ENCODE data around the gene SMIM20.

The SMIM20 gene

DNA sequence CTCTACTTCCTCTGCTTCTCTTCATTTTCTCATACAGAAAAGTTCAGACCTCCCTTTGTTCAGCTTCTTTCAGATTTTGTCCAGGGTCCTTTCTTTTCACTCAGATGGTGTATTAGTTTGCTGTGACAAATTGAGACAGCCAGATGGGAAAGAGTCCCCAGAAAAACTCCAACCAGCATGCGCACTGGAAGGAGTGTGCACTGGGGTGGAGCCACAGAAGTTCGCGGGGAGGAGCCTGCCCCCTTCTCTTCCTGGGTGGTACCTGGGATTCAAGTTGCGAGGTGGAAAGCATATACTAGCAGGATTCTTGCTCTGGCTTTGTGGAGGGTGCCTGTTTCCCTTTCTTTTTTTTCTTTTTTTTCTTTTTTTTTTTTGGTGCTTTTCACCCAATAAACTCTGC, 51.6 kb downstream of the SMIM20 start:
- no peak for DNase-seq

GRCh38 chr4:25966171-25966570, 52.2 kb downstream of the SMIM20 start:
- no peak for DNase-seq

DNA sequence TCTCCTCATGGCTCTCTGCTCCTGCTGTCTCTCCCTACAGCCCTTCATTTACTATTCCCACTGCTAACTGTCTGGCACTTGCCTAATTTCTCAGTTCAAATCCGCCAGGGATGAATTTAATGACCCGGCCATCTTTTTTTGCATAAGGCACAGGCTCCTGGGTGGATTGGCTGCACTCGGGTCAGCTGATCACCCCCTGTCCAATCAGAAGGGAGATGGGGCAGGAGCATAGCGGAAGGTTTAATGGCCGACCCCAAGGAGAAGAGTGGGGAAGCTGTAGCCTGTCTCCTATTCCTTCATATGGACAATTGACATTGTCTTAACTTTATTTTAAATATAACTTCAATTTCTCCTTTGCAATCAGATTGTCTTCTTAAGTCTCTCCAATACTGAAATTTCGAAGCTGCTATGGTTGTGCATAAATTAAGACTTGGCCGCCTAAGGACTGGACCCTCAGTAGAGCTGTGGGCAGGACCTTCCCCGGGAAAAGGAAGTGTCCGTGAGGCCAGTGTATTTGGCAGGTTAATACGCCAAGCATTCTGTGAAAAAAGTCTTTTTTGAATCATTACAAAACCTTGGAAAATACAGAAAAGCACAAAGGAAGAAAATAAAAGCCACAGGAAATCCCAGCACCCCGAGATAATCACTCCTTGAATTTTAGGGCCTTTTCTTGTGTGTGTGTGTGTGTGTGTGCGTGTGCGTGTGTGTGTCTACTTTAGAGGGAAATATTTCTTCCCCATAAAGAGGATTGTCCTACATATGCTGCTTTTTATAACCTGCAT, 55.5 kb downstream of the SMIM20 start:
- no peak for DNase-seq

DNA sequence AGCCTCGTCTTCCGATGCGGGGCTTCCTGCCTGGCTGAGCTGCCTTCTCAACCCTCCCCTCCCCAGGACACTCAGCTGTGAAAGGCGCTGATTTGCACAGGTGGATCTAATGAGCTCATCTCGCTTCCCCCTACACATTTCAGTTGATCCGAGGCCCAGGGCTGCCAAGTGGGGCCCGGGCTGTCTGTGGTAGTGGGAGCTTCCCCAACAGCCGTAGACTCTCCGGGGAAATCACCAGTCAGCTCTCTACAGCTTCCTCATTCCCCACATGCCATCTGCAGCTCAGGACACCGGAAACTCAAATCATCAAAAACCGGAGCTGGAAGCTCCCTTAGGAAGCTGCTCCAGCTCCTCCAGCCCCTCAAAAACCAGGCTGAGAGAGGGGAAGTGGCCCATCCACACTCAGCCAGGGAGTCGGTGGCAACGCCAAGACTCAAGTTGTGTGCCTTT, 56.2 kb downstream of the SMIM20 start:
- peak; percentile 65 for DNase-seq

DNA sequence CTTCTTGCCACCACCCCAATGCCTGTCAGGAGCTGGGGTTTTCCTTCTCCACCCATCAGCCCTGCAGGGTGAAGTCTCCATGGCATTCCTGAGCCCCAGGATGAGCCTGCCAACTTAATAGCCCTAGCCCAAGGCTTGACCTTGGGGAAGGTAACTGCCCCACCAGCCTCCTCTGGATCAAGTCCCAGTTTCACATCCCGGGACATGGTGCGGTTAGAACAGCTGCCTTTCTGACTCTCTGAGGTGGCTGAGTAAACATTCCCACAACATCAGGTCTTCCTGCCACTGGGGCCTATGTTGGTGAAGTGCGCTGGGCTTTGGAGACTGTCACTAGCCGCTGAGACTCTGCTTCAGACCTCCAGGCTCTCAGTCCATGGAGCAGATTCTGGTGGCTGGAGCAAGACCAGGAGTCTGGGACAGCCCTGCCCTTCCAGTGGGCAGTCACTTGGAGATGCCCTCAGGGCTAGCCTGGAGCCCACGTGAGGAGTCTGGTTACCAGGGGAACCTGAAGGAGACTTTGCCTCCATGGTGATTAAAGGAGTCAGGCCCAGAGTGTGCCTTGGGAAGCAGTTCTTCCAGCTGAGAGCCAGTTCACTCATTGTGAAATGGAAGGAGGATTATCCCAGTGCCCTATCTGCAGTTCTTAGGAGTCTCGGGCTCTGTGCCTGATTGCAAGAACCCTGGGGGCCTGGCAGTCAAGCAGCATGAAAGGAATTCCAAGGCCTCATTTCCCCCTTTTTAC, 56.8 kb downstream of the SMIM20 start:
- no peak for DNase-seq

DNA sequence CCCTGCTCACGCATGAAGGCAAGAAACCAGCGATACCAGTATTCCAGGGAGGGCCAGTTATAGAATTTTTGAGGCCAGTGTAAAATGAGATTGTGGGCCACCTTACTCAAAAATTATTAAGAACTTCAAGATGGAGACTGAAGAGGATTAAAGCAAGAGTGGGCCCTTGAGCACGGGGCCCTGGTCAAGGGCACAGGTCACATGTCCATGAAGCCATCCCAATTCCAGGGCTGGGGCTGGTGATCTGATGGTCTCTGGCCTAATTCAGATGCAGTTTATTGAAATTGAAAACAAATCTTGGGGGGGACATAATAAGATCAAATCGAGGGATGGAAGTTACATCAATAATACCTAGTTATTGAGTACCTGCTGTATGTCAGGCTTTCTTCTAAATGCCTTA, 58.3 kb downstream of the SMIM20 start:
- DNase-seq, result no peak

GRCh38 chr4:25972984-25973745, 59.1 kb downstream of the SMIM20 start:
- DNase-seq, result no peak

GRCh38 chr4:25976780-25977179, 62.8 kb downstream of the SMIM20 start:
- DNase-seq, result no peak

DNA sequence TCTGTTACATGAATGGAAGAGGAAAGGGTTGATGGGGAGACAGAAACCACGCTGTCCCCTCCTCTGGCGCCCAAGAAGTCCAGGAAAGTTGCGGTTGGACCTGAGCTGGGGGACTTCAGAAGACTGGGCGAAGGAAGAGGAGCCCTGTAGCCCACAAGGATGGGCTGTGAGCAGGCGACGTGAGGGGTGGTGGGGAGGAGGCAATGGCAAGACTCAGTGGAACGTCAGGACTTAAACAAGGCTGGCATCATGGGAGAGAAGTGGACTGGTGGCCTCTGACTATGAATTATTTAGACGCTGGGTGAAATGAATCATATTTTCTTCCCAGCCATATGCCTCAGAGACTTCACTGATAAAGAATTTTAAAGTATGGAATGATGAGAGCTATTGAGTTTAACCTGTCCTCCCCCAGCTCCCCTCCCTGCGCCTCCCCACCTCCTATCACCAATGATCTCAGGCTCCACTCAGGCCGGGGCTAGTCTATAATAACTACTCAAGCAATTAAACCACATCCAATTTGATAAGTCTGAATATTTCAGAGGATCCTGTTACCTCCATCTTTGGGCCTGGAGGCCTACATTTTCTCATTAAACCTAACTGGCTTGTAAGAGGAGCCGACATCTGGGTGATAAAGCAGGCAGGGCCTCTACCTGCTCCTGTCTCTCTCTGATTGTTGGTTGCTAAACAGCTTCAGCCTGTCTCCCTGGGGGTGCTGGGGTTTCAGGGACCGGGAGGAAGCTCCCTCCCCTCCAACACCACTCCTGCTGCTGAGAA, 63.6 kb downstream of the SMIM20 start:
- DNase-seq, result no peak

- no peak for DNase-seq
These were observed 64.3 kb downstream of the SMIM20 start for GRCh38 chr4:25978327-25978726.

All from femur (tissue), 1 donor.